GM18508 (cell line): Measurements from ENCODE around the gene CHD8.
A peak's percentile ranks its signal among the peaks of the same experiment; 100 is the strongest.
"Not testable (repeated sequence)": the region's sequence is repeated elsewhere in the genome, so short reads cannot be mapped to it uniquely, and the experiment has no call there.

Experiments
- ATAC-seq: cut with Tn5 transposase; IDR thresholded peaks from one replicate; pipeline ENCODE4 v1.9.1; 2021; ENCODE audit warnings: moderate number of reproducible peaks; ENCODE audit not compliant: insufficient read depth, unreplicated experiment

The CHD8 gene

DNA sequence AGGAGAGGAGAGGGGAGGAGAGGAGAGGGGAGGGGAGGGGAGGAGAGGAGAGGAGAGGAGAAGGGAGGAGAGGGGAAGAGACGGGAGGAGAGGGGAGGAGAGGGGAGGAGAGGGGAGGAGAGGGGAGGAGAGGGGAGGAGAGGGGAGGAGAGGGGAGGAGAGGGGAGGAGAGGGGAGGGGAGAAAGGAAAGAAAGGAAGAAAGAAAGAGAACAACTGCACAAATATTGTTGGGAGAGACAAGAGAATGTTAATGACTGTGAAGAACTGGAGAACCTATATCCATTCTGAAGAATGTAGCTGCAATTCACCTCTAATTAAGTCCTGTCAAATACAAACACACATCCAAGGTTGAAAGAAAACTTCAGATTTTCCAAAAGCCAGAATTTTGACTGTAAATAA lies 13.3 kb downstream of the CHD8 start:
- not testable (repeated sequence) for ATAC-seq

DNA sequence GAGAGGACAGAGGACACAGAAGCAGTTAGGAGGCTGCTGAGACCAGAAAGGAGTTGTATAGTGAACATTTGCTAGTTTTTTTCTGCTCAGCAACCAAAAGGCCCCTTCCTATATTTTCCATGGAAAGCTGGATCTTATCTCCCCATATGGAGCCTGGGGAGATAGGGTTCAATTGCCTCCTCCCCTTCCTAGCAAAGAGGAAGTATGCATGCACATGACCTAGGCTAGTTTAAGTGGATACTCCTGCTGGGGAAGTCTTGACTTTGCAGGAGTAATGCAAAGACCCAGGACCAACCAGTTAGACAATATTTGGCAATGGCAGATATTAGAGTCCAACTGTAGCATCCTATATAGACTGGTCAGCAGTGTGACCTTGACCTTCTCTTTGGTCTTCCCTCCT lies 15.1 kb downstream of the CHD8 start:
- ATAC-seq: no peak

DNA sequence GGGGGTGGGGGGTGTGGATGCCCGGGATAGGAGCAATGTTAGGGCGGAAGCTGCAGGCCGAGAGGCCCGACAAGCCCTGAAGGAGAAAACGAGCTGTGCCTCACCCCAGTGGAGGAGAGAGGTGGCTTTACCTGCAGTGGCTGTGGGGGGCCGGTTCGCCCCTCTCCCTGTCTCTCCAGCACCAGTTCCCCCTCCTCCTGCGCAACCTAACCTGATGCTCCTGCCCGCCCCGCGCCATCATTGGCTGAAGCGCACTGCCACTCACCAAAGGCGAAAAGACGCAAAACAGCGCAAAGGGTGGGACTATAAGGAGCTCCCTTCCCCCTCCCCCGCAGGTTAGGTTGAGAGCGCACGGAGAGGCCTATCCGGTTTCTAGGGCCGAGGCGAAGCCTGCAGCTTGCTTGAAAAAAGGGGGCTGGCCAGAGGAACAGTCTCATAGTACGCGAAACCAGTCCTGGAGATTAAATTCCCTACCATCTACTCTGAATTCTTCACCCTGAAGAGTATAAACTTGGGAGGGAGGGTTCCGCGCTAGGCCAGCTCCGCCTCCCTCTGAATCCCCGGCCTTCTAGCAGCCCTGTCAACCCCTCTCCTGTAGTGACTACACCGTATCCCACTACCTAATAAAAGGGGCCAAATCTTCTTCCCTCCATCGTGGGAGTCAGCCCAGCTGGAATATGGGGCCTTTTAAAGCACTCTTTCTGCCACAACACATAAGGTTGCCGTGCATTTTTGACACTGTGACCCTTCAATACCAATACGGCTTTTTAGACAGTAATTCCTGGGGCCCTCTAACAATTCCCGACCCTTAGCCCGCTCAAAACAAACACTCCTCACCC lies 18.6 kb downstream of the CHD8 start:
- peak; percentile 95 for ATAC-seq

DNA sequence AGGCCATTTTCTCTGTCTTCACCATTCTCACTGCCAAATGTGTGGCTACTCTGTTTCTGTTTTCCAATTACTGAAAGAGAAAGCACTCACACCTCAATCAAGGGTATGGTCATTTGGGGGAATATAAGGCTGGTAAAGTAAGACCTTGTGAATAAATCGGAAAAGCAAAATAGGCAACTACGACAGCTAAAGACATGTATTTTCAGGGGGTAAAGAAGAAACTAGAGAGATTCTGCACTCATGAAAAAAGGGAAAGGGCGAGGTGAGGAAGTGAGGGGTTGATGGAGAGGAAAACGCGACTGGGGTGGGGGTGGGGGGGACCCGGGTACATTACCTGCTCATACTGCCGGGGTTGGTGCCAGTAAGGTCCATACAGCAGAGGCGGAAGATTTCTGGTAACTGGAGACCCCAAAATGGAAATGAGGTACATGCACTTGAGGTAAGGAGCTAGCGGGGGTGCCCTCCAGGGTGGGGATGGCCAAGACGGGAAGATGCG lies 19.3 kb downstream of the CHD8 start:
- ATAC-seq: no peak

DNA sequence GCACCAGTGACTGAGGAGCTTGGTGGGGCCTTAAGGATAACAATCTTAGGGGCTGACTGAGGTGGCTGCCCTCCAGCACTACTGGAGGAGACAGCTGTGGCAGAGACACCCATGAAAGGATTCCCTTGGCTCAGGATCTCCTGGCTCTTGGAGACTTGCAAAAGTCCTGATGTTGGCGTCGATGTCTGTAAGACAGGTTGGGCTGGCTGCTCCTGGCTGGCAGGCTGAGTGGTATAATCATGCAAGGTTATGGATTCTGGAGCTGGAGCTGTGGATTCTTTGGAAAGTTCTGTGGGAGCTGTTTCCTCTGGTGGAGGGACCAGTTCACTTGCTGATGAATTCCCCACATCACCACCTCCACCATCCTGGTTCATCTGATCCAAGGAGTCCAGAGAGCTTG lies 24.8 kb downstream of the CHD8 start:
- ATAC-seq: no peak

DNA sequence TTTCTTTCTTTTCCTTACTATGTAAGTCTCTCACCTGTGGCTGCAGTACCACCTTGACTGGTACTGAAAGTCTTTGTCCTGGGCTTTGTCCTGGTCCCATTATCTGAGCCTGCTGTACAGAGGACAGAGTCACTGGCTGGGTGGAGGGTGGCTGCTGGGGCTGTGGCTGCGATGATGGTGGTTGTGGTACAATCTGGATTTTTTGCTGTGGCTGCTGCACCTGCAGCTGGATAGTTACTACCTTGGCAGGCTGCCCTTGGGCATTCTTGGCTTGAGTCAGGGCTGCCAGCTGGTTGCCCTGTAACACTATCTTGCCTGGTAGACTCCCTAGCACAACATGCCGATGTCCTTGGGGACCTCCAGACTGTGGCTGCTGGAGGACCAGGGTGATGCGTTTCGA lies 27.0 kb downstream of the CHD8 start:
- no peak for ATAC-seq

DNA sequence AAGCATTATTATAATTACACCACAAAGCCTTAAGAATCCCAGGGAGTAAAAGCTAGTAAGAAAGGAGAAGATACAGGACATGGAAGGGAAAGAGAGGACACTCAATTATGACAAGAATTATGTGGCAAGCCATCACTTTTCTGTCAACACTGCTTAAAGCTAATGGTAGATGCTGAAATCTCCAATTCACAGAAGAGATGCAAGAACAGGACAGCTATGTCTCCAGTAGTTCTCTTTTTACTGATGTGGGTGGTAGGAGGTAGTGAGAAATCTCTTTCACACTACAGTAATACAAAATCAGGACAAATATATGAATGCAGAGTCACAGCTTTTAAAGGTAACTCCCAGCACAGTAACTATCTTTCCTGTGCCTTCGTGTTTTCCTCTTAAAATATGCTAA lies 29.2 kb downstream of the CHD8 start:
- no peak for ATAC-seq

DNA sequence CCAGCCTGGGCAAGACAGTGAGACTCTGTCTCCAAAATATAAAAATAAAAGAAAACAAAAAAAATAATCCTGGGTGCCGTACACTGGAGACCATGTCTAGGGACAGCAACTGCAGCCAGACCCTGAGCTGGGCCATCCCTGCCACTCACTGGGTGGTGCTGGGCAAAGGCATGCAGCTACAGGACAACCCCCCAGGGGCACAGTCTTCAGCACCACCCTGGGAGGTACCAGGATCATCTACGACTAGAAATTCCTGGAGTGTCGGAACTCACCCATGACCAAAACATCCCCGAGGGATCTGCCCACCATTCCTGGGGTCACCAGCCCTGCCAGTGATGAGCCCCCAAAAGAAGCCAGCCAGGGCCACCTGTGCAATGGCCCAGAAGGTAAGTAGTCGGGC lies 36.4 kb downstream of the CHD8 start:
- no peak for ATAC-seq

DNA sequence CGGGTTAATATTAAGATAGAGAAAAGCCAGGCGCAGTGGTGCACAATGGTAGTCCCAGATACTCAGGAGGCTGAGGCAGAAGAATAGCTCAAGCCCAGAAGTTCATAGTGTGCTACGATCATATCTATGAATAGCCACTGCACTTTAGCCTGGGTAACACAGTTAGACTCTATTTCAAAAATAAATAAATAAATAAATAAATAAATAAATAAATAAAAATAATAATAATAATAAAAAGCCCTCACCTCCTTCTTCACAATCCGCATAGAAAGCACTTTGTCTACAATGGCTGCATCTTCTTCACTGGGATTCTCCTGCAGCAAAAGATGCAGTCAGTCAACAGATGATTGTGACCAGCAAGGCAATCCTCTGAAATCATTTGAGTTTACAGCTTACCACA lies 40.6 kb downstream of the CHD8 start:
- ATAC-seq: no peak

DNA sequence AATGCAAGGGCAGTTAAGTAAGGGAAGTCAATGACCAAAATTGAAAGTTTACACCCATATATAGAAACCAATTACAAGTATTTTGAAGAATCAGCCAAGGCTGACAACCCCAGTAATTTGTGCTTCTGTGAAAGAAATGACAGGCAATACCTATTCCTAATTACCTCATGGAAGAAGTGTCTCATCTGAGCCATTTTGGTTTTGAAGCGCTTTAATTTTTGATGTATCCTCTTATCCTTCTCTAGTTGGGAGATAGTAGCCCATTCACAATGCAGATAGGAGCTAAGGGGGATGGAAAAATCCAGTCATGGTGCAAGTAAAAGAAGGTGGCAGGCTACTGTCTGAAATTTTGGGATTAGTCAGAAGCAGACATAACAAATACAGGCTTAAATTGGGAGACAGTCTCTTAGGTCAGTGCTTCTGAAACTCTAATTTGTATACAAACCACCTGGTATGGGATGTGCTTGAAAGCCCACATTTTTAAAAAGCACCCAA lies 41.7 kb downstream of the CHD8 start:
- no peak for ATAC-seq

DNA sequence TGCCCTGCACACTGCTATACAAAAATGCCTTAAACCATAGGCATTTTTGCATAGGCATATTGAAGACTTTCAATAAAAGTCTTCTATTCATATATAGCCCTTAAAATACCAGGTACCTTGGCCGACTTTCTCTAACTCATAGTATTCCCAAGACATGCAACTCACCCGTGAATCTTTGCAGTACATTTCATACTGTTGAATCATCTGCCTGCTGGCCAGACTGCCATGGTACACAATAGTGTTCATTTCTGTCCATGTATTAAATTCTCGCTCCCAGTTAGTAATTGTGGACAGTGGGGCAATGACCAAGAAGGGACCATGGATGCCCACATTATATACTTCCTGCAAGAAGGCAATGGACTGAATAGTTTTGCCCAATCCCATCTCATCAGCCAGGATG lies 47.8 kb downstream of the CHD8 start:
- ATAC-seq: no peak

DNA sequence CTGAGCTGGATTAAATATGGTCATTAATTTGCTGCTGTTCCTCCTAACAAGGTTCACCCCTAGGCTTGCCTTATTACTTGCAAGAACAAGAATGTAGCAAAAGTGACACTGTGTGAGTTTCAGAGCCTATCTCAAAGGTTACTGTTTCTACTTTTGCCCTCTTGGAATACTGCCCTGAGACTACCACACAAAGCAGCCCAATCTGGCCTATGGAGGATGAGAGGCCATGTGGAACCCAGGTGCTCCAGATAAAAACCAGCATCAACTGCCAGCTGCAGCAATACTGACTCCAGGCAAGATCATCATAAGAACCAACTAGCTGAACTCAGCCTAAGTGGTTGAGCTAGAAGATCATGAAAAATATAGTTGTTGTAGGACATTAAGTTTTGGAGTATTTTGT lies 49.7 kb downstream of the CHD8 start:
- no peak for ATAC-seq

DNA sequence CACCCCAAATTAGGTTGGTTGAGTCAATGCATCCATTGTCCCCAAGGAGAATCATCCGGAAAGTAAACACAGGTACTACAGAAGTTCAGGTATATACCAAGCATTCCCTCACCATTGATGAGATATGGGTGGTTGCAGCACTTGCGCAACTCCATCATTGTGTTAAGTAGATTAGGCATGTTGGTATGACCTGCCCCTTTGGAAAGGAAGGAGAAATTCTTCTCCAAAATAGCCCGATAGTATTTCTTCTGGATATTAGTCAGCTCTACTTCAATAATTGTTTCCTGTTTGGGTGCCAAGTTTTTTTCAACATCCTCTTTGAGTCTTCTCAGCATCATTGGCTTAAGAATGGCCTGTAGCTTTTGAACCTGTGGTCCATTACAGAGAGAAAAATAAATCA lies 50.8 kb downstream of the CHD8 start:
- no peak for ATAC-seq

DNA sequence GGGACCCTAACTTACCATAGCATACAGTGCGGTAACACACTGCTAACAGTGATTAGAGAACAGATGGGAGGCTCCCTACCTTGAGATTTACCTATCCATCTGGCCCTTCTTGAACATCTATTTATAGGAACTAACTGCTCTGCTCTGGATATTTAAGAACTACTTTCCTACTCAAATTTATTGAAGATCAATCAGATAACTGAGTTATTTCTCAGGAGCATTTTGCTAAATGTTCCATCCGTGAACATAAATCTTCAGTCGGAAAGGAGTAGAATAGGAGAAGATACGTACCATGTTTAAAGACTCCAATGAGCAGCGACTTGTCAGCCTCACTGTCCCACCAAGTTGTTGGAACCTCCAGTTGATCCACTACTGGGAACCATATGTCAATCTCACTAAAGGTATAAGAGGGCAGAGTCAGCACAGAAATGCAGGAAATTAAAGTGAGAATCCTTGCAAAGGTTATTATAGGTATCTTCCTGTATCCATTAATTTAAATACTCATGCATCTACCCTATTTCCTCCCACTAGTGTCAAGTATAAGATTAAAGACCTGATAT lies 56.5 kb downstream of the CHD8 start:
- no peak for ATAC-seq

DNA sequence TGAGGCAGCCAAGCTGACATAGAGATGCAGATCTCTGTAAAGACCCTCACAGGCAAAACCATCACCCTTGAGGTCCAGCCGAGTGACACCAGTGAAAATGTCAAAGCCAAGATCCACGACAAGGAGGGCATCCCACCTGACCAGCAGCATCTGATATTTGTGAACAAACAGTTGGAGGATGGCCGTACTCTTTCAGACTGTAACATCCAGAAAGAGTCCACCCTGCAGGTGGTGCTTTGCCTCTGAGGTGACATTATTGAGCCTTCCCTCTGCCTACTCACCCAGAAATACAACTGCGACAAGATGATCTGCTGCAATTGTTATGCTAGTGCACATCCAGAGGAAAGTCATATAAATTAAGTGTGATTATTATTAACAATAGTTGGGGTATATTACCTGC lies 57.0 kb downstream of the CHD8 start:
- no peak for ATAC-seq

DNA sequence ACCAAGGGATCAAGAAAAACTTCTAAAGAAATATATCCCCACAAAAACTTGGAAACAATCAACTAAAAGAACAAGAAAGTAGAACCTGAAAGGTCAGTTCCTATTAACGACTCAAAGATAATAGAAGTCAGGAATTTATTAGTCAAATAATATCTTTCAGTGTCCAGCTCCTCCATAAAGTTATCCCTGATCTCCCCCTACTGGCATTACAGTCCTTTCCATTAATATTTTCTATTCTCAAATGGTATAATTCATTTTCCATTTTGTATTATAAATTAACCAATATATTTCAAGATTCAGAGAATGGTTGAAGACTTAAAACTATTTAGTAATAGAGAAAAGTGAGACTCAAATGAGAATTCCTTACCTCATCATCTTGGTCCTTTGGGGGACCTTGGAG lies 60.5 kb downstream of the CHD8 start:
- no peak for ATAC-seq

DNA sequence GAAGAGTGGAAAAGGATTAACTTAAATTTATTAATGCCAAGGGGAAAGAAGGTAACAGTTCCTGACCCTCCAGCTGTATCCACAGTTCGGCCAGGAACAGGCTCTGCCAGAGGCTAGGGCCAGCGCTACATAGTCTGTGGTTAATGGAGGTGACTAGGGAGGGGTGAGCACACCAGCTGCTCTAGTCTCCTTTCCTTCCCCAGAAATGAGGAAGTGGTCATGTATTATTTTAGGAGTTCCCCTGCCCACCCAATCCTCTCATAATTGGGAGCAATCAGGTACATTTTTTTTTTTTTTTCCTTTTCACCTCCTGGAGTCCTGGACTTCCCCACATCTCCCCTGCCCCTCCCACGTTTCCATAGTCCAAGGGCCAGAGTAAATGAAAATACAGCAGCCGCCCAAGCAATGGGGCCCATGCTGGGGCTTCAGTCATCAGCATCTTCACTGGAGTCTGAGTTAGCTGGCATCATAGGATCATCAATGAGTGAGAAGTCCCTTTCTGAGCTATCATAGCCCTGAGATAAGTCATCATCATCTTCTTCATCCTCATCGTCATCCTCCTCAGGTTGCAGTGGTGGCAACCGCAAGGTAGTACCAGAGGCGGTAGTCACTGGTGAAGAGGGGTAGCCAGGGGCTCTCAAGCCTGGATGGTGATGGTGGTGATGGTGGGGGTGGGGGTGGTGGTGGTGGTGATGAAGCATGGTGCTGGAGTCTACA lies 70.6 kb downstream of the CHD8 start:
- no peak for ATAC-seq

DNA sequence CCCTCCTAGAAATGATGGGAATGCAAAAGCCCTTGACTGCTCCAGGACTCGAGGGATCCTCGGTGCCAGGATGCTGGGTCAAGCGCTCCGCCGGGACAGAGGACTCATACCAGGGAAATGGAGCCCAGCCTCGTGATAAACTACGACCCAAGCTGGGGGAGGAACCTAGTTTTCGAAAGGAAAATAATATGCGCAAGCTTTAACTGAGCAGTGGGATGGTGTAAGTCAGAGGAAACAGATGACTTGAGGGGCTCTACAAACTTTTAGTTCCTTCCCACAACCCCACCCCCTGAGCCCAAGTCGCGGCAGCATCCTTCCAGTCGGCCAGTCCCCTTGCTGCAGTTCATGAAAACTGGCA lies 71.5 kb downstream of the CHD8 start:
- peak; percentile 18 for ATAC-seq

DNA sequence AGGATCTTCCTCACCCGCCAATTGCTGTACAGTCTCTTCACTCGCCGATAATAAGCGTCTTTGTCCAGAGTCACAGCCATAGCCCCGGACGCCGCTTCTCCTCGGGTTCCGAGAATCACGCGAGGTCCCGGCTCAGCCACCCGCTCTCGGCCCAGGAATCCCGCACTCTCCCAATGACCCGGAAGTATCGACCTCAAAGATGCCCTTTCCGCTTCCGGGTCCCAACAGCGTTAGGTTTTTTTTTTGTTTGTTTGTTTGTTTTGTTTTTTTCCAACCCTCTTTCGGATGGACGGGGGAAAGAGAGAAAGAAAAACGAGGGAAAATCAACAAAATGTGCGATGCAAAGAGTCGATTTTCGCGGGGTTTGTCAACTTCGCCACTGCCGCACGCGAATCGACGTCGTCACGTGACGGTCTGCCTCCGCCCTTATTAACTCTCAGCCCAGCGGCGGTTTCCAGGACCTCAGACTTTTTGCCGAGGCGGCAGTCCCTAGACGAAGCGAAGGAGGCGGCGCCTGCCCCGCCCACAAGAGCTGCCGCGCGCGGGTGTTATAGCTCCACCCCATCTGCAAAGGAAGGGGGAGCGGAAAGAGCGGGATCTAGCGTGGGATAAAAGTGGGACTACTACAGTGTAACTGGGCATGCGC lies 72.0 kb downstream of the CHD8 start, which contains the start of gene SUPT16H:
Gene SUPT16H, minus strand, starts transcription at position 172 of the 646 bp plus-strand sequence. Its CDS starts 92 bp downstream, at position 80.
- peak; percentile 67 for ATAC-seq
